Lower lobe of right lung (tissue), 2 donors: ENCODE results near the gene PDCD1. TPM values are rescaled to one million over a fixed set of nuclear protein-coding genes. Genes with fewer than 3 reads are reported as not detected.
A peak's percentile ranks its signal among the peaks of the same experiment; 100 is the strongest.

ENCODE experiments used
- ATAC-seq, 2 donors: fragments of 200-7000 bp; cut with Tn5 transposase; one replicate each; pipeline ENCODE4 v1.9.1; 2020 to 2022; ENCODE audit warnings: mild to moderate bottlenecking in 2 of 2, moderate library complexity in 2 of 2
- DNase-seq: peaks from one replicate; pipeline ENCODE4 v3.0.0-alpha.2; 2020
- H3K27ac ChIP-seq: fragments of 200-600 bp; one replicate; pipeline ENCODE4 v1.8.0; 2022
- H3K27me3 ChIP-seq: fragments of 200-600 bp; one replicate; pipeline ENCODE4 v1.8.0; 2022; ENCODE audit warnings: low read depth
- H3K36me3 ChIP-seq: fragments of 200-600 bp; one replicate; pipeline ENCODE4 v1.8.0; 2022; ENCODE audit warnings: mild to moderate bottlenecking
- H3K4me1 ChIP-seq: fragments of 200-600 bp; one replicate; pipeline ENCODE4 v1.8.0; 2022
- H3K4me3 ChIP-seq: fragments of 200-600 bp; one replicate; pipeline ENCODE4 v1.8.0; 2022; ENCODE audit warnings: mild to moderate bottlenecking
- H3K9me3 ChIP-seq: fragments of 200-600 bp; one replicate; pipeline ENCODE4 v1.8.0; 2022
- intact Hi-C: fragments of 100-400 bp; cut with DNase I; formaldehyde crosslinking; loops from one replicate; pipeline ENCODE4 v1.11.0; 2022
- total RNA-seq: library from RNA; stranded (reverse); fragmentation: NEBNext Ultra II Directional; extraction: Animal tissue kit (Norgen Biotek cat#: 25700); gene quantifications from one replicate; pipeline ENCODE4 v1.2.1, GENCODE V29; 2021
- TF ChIP-seq, protein P1 (sequence below): fragments of 200-600 bp; IDR thresholded peaks from one replicate; pipeline ENCODE4 v1.8.0; 2022; ENCODE audit warnings: antibody characterized with exemption, mild to moderate bottlenecking
- donor health status: DM: no; HTN: yes; CAD: no; lungs with severe emphysema.

Gene PDCD1
- total RNA-seq, 1 donor from 2014 or later = 1.4 TPM

DNA sequence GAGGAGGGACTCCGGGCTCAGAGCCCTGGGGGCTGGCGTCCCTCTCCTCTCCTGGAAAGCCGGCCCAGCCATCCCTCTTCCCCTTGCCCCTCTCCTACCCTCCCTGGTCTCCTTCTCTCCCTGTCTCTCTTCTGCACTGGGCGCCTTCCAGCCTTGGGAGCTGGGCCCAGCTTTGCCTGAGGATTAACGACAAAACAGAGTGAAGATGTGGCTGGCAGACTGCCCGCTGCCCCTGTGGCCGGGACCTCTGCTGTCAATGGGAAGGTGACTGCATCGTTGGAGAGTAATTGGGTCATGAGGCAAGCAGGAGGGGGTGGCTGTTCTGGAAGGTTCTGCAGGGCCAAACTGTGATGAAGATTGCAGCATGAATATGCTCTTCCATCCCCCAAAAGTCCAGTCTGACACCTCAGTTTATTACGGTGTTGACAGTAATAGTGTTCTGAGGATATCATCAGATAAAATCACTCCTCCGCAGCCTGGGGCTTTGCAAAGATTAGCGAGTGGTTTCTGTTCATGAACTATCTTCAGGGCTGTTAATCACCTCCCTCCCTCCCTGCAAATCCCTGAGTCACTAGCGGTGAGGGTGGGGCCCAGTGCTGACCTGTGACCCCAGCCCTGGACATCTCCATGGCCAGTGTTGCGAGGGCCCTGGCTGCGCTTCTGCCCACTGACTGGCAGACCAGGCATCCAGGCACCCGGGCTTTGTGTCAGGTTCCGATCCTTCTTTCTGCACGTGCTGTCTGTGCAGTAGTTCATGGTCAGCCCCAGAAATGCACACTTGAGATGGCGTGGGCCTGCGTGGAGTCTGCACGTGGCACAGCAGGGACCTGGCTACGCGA is 33.8 kb upstream of the PDCD1 start:
- DNase-seq = peak; percentile 42

GRCh38 chr2:241891988-241892298 is 33.2 kb upstream of the PDCD1 start:
- intact Hi-C loops = no loop called here
- H3K4me1 ChIP-seq = no peaks in the 10 kb centered on the region

More for the DNA sequence above, 33.8 kb upstream of the PDCD1 start:
- ATAC-seq = no peak
- Histone ChIP-seq H3K36me3 (no peaks in the 10 kb centered on the region), H3K4me1 (no peaks in the 10 kb centered on the region), H3K9me3 (no peaks in the 10 kb centered on the region), H3K27me3 (no peaks in the 10 kb centered on the region), H3K4me3 (no peak overlapping the region), H3K27ac (no peak overlapping the region)
- TF ChIP-seq, protein P1, sequence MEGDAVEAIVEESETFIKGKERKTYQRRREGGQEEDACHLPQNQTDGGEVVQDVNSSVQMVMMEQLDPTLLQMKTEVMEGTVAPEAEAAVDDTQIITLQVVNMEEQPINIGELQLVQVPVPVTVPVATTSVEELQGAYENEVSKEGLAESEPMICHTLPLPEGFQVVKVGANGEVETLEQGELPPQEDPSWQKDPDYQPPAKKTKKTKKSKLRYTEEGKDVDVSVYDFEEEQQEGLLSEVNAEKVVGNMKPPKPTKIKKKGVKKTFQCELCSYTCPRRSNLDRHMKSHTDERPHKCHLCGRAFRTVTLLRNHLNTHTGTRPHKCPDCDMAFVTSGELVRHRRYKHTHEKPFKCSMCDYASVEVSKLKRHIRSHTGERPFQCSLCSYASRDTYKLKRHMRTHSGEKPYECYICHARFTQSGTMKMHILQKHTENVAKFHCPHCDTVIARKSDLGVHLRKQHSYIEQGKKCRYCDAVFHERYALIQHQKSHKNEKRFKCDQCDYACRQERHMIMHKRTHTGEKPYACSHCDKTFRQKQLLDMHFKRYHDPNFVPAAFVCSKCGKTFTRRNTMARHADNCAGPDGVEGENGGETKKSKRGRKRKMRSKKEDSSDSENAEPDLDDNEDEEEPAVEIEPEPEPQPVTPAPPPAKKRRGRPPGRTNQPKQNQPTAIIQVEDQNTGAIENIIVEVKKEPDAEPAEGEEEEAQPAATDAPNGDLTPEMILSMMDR = no peak
- intact Hi-C loops = no loop called here

DNA sequence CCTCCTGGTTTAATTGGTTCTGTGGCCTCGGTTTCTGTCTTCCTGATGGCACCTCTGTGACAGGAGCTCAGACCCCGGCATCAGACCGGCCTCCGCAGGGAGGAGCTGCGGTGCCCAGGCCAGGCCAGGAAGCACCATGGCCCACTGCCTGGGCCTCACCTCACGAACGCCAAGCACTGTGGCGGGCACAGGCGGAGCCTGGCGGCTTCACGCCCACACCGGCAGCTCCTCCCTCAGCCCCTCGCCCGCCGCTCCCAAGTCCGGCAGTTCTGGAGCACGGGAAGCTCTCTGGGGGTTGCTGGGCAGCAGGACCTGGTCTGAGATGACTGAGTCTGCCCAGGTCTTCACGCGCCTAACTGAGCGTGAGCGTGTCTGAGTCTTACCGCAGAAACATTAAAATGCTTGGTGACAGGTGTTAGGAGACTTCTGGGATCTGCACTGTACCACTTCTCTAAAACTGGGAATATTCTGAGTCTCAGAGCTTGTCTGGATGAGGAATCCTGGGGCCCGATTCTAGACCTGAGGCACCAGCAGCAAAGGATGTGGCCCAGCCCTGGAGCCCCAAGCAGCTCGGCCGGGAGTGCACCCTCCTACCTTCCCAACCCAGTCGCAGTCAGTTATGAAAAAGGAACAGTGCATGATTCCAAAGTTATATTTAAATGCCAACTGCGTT is 32.8 kb upstream of the PDCD1 start:
- intact Hi-C loops = no loop called here
- H3K4me1 ChIP-seq = no peaks in the 10 kb centered on the region
- H3K27ac ChIP-seq = no peak overlapping the region
- DNase-seq (peak; percentile 29), ATAC-seq (no peak)
- no peaks in the 10 kb centered on the region for H3K27me3 ChIP-seq
- no peaks in the 10 kb centered on the region for H3K9me3 ChIP-seq
- no peak overlapping the region for H3K4me3 ChIP-seq
- TF ChIP-seq, protein P1 = no peak
- H3K36me3 ChIP-seq = no peaks in the 10 kb centered on the region

More at GRCh38 chr2:241891988-241892298, 33.2 kb upstream of the PDCD1 start:
- TF ChIP-seq, protein P1 = no peak
- Histone ChIP-seq H3K4me3 (no peak overlapping the region), H3K27ac (no peak overlapping the region), H3K27me3 (no peaks in the 10 kb centered on the region), H3K36me3 (no peaks in the 10 kb centered on the region), H3K9me3 (no peaks in the 10 kb centered on the region)
- DNase-seq (no peak), ATAC-seq (no peak)

DNA sequence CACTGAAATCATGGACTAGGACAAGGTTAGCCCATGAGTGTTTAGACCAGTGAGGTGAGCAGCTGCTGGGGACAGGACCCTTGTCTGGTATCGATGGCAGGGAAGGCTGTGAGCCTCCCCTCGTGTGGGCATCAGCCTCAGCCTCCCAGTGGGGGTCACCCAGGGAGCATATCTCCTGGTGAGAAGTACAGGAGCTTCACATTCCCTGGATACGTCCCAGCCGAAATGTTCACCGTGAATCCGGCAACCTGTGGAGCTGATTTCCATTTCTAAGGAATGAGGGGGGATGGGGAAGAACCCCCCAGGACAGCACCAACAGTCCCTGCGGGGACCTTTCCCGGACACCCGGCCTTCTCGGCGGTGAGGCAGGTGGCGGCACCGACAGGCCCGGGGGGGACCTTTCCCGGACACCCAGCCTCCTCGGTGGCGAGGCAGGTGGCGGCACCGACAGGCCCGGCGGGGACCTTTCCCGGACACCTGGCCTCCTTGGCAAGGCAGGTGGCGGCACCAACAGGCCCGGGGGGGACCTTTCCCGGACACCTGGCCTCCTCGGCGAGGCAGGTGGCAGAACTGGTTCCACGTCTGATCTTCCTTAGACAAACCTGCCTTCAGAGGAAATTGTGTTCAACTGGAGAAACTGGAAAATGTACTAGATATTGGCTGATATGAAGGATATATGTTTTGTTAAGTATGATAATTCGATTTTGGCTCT is 32.0 kb upstream of the PDCD1 start:
- no peak for ATAC-seq
- peak; percentile 39 for DNase-seq
- Histone ChIP-seq H3K27me3 (no peaks in the 10 kb centered on the region), H3K4me1 (no peaks in the 10 kb centered on the region), H3K36me3 (no peaks in the 10 kb centered on the region), H3K4me3 (no peak overlapping the region), H3K9me3 (no peaks in the 10 kb centered on the region), H3K27ac (no peak overlapping the region)
- intact Hi-C loops = no loop called here
- TF ChIP-seq, protein P1 = no peak

GRCh38 chr2:241888641-241889040 is 29.9 kb upstream of the PDCD1 start:
- Histone ChIP-seq H3K4me3 (no peak overlapping the region), H3K4me1 (no peaks in the 10 kb centered on the region), H3K36me3 (no peaks in the 10 kb centered on the region), H3K9me3 (no peaks in the 10 kb centered on the region), H3K27me3 (no peaks in the 10 kb centered on the region), H3K27ac (no peak overlapping the region)
- TF ChIP-seq, protein P1 = no peak
- intact Hi-C loops = no loop called here
- DNase-seq (no peak), ATAC-seq (no peak)
